GM21526 (cell line): Measurements from ENCODE around the gene MYL6B.
"Not testable (repeated sequence)": the region's sequence is repeated elsewhere in the genome, so short reads cannot be mapped to it uniquely, and the experiment has no call there.

Source experiments
- ATAC-seq: cut with Tn5 transposase; IDR thresholded peaks from one replicate; pipeline ENCODE4 v1.9.1; 2021; ENCODE audit warnings: moderate library complexity; ENCODE audit not compliant: unreplicated experiment, low FRiP score

MYL6B gene

DNA sequence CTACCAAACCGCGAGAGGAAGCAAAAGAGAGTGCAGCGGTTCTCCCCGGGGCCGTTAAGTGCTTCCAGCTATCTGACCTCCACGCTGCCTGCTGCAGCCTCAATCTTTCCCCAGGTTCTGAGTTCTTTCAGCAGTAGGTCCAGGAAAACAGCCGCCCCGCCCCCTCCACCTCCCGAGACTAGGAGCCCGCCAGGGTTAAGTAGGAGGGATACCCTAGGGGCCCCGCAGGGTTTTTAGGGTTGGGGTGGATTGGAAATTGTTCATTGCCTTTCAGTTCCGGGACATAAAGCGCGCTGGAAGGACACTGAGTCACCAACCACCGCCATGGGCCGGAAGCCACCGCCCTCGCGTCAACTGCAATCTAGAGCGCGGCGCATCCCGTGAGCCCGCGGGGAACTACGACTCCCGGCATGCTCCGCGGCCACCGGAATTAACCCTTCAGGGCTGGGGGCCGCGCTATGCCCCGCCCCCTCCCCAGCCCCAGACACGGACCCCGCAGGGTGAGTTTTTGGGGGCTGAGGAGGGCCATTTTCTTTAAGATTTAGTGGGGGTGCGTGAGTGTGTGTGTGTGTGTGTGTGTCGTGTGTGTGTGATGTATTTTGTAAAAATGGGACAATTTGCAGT, at the start of gene MYL6B:
MYL6B (plus strand) TSS at position 456 of the 624 bp plus-strand sequence. CDS start 1,332 bp downstream, outside the sequence.
- peak; percentile 68 for ATAC-seq

DNA sequence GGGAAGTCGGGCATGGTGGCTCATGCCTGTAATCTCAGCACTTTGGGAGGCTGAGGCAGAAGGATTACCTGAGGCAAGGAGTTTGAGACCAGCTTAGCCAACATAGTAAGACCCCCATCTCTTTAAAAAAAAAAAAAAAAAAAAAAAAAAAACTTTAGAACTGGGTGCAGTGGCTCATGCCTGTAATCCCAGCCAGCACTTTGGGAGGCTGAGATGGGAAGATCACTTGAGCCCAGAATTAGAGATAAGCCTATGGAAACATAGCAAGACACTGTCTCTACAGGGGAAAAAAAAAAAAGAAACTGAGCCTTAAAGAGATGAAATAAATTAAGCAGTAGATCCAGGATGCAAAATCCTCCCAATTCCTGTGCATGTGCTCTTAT, 49.7 kb upstream of the MYL6B start:
- ATAC-seq, result no peak

- no peak for ATAC-seq
These were observed 49.2 kb upstream of the MYL6B start for GRCh38 chr12:56103066-56103711.

GRCh38 chr12:56103823-56104108, 48.6 kb upstream of the MYL6B start:
- ATAC-seq, result no peak

DNA sequence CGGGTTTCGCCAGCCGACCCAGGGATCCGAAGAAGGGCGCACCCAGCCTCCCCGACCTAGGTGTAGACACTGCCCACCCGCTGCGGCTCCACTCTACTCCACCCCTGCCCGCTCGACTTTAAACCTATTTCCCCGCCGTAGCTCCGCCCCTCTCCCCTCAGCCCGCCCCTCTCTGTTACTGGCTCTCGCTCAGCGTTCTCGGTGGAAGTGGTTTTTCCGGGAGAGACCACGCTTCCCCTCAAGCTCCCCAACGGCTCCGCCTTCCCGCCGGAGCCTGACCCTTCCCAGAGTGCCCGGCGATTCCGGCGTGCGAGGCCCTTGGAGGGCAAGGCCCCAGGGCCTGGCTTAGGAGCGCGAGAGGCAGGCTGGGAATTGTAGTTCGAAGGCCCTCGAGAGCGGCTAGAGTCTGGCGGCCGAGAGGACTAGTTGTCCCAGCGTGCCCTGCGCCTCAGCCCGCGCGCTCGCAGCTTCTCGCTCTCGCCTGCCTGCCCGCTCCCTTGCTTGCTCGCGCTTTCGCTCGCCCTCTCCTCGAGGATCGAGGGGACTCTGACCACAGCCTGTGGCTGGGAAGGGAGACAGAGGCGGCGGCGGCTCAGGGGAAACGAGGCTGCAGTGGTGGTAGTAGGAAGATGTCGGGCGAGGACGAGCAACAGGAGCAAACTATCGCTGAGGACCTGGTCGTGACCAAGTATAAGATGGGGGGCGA, 48.1 kb upstream of the MYL6B start, which contains the start of gene PA2G4:
PA2G4 (plus strand) TSS at position 451 of the 706 bp plus-strand sequence; CDS start at position 630, 179 bp downstream.
- peak; percentile 92 for ATAC-seq

GRCh38 chr12:56104815-56105608, 47.4 kb upstream of the MYL6B start:
- ATAC-seq, result peak; percentile 11

DNA sequence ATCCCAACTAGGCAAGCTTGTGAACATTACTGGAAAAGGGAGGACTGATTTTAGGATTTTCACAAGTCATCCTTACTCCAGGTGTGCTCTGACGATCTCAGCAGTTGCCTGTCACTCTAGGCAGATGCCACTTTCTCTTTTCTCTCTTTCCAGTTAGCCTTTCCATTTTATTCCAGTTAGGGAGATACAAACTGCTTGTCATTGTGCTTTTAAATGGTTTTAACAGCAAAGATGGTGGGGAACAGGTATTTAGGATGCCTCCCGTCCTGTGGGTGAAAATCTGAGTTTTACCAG, 46.8 kb upstream of the MYL6B start:
- ATAC-seq, result no peak

DNA sequence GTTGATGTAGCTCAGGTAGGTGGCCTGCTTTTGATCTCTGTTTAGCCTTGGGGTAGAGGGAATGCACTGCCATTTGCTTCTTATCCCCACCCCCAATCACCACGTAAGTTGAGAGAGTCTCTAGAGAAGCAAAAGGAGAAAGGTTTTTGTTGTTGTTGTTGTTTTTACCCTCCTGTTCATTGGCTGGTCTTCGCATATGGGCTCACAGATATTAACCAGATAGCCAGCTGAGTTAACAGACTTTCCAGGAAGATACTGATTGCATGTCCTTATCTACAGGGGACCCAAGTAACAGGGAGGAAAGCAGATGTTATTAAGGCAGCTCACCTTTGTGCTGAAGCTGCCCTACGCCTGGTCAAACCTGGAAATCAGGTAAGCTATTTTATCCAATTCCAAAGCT, 45.1 kb upstream of the MYL6B start:
- ATAC-seq, result no peak

GRCh38 chr12:56110571-56110970, 41.8 kb upstream of the MYL6B start:
- ATAC-seq, result no peak

DNA sequence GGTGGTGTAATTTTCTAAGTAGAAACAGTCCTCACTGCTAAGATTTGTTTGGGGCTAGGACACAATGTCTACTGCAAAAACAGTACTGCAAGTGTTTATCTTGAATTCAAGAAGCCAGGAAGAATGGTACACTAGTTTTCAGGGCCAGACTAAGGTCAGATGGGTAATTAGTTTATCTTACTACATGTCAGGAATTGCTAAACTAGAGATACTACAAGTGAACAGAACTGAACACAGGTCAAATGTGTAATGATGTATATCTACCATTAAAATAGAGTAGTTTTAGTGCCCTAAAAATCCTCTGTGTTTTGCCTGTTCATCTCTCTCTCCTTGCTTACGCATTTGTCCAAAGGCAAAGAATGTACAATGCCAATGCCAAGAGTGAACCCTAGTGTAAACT, 38.3 kb upstream of the MYL6B start:
- no peak for ATAC-seq

DNA sequence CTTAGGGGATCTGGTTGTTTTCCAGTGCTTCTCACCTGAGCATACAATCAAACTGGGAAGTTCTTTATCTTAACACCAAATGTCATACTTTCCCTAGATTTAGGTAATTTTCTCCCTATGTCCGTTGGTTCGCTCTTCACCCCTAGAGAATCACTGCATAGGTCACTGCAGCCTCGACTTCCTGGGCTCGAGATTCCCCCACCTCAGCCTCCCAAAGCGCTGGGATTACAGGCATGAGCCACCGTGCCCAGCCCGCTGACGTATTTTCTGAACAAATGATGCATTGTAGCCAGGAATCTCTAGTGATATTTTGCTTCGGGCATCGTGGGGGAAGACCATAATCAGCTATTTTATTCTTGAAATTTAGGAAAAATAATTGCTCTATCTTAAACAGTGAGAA, 37.1 kb upstream of the MYL6B start:
- ATAC-seq, result no peak

- peak; percentile 34 for ATAC-seq
These were observed 35.9 kb upstream of the MYL6B start, which contains the start of gene RPL41 for GRCh38 chr12:56116267-56117081. RPL41 (plus strand) TSS chr12:56116633.

DNA sequence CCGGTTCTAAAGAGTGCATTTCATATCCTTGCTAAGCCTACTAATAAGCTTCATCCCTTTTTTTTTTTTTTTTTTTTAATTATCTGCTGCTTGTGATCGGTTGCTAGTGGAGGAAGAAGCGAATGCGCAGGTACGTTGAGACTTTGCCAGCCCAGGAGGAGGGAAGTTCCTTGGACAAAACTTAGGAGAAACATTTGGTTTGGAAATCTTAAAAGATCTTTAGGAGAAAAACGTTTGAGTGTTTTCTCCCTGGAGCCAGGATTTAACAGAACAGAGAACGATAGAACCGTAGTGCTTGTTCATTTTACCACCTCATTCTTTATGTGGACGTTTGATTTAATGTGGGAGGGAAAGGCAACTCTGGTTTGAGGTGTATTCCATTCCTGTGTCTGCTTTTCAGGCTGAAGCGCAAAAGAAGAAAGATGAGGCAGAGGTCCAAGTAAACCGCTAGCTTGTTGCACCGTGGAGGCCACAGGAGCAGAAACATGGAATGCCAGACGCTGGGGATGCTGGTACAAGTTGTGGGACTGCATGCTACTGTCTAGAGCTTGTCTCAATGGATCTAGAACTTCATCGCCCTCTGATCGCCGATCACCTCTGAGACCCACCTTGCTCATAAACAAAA, 35.2 kb upstream of the MYL6B start:
- not testable (repeated sequence) for ATAC-seq

GRCh38 chr12:56117778-56118687, 34.4 kb upstream of the MYL6B start, which contains the start of gene ZC3H10:
ZC3H10 (plus strand) TSS chr12:56118266; CDS start chr12:56120563, 2,297 bp downstream.
- ATAC-seq, result peak; percentile 73

GRCh38 chr12:56118688-56119357, 33.6 kb upstream of the MYL6B start:
- peak; percentile 5 for ATAC-seq

DNA sequence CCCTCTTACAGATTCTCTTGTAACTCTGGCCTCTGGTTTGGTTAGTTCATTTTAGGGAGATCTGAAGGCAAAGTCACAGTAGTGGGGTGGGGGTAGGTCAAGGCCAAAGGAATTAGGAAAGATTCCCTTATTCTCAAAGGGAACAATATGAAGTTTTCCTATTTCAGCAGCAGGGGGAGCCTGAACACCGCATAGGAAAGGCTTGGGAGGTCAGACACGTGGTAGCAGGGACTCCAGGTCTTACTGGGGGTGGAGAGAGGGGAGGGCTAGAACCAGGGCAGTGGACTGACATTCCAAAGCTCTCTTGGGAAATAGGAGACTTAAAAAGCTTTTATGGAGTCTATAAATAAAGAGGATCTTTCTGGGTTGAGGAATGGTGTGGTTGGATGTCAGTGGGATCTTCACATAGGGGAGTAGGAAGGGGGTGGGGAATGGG, 33.0 kb upstream of the MYL6B start:
- ATAC-seq, result no peak

DNA sequence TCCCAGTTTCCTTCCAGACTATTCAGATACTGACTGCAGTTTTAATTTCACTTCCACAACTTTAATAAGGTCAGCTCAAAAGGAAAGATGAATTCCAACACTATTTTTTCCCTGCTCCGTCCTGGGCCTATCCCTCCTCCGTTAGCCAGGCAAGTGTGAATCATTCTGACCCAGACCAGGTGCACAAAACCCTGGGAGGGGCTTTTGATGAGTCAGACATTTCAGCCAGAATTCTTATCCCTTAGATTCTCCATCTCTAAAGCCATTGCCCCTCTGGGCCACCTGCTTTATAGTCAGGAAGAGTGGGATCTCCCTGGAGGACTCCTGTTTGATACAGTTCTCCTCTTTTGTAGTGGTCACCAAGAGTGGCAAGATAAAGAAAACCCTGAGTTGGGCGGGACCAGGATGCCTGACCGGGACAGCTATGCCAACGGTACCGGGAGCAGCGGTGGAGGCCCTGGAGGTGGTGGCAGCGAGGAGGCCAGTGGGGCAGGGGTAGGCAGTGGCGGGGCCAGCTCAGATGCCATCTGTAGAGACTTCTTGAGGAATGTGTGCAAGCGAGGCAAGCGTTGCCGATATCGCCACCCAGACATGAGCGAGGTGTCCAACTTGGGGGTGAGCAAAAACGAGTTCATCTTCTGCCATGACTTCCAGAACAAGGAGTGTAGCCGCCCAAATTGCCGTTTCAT, 32.1 kb upstream of the MYL6B start:
- ATAC-seq, result no peak
